GM11168 (cell line): ENCODE results near the gene ARID1B.
"Not testable (repeated sequence)": the region's sequence is repeated elsewhere in the genome, so short reads cannot be mapped to it uniquely, and the experiment has no call there.

Experiments used
- in situ Hi-C: fragments of 300-500 bp; cut with MboI; formaldehyde crosslinking; loops from one replicate; pipeline ENCODE4 v1.12.0; 2022; ENCODE audit warnings: low sequenced_read_pairs; ENCODE audit not compliant: unreplicated experiment

ARID1B gene

GRCh38 chr6:157131250-157131649 is 354.1 kb downstream of the ARID1B start:
- in situ Hi-C loops: no loop called here

- in situ Hi-C loops: no loop called here
Observed at GRCh38 chr6:157133856-157134255, 356.7 kb downstream of the ARID1B start.

GRCh38 chr6:157134402-157135047 is 357.3 kb downstream of the ARID1B start:
- in situ Hi-C loops: no loop called here

GRCh38 chr6:157135691-157136090 is 358.5 kb downstream of the ARID1B start:
- in situ Hi-C loops: no loop called here

- in situ Hi-C loops: no loop called here
Observed at GRCh38 chr6:157137501-157137900, 360.3 kb downstream of the ARID1B start.

- in situ Hi-C loops: no loop called here
Observed at GRCh38 chr6:157139054-157139708, 362.0 kb downstream of the ARID1B start.

- in situ Hi-C loops: no loop called here
Observed at GRCh38 chr6:157143171-157143889, 366.2 kb downstream of the ARID1B start.

- in situ Hi-C loops: no loop called here
Observed at GRCh38 chr6:157143890-157144798, 367.0 kb downstream of the ARID1B start.

- in situ Hi-C loops: no loop called here
Observed at GRCh38 chr6:157144859-157145568, 367.8 kb downstream of the ARID1B start.

GRCh38 chr6:157145656-157146285 is 368.6 kb downstream of the ARID1B start:
- in situ Hi-C loops: no loop called here

GRCh38 chr6:157147054-157148026 is 370.2 kb downstream of the ARID1B start:
- in situ Hi-C loops: not testable (repeated sequence)

GRCh38 chr6:157148391-157149323 is 371.5 kb downstream of the ARID1B start:
- in situ Hi-C loops: no loop called here

- in situ Hi-C loops: no loop called here
Observed at GRCh38 chr6:157150076-157150475, 372.9 kb downstream of the ARID1B start.

GRCh38 chr6:157151029-157151428 is 373.9 kb downstream of the ARID1B start:
- in situ Hi-C loops: no loop called here

GRCh38 chr6:157151989-157152388 is 374.8 kb downstream of the ARID1B start:
- in situ Hi-C loops: no loop called here

- in situ Hi-C loops: no loop called here
Observed at GRCh38 chr6:157152556-157152955, 375.4 kb downstream of the ARID1B start.

- in situ Hi-C loops: no loop called here
Observed at GRCh38 chr6:157155804-157156203, 378.6 kb downstream of the ARID1B start.
